H7 (cell line): ENCODE measurements around the gene MIOS. TPM values are rescaled to one million over a fixed set of nuclear protein-coding genes. Genes with fewer than 3 reads are reported as not detected.

ENCODE experiments used
- DNase-seq: peaks from one replicate; pipeline ENCODE4 v3.0.0; 2012
- H3K27me3 ChIP-seq: 2 replicates; pipeline ENCODE4 v1.6.0; 2011; ENCODE audit warnings: mild to moderate bottlenecking, low read length; ENCODE audit not compliant: control insufficient read depth, insufficient read depth
- H3K36me3 ChIP-seq: replicated peaks from 2 replicates; pipeline ENCODE4 v1.5.1; 2011; ENCODE audit warnings: low read length; ENCODE audit not compliant: control insufficient read depth, insufficient read depth
- H3K4me3 ChIP-seq: 2 replicates; pipeline ENCODE4 v1.5.1; 2011; ENCODE audit warnings: low read depth, mild to moderate bottlenecking, control low read depth, low read length, moderate library complexity; ENCODE audit not compliant: insufficient read depth
- total RNA-seq: library from RNA; depleted of rRNA; stranded (reverse); fragments of >200 nt; shearing (Covaris generic); gene quantifications from 2 replicates; pipeline ENCODE4 v1.2.3, GENCODE V29; 2014

Gene MIOS
- total RNA-seq, 1 experiment from 2014 or later, result 53.9 TPM

GRCh38 chr7:7584653-7585052, 18.0 kb downstream of the MIOS start:
- no peaks in the 10 kb centered on the region for H3K27me3 ChIP-seq
- no peaks in the 10 kb centered on the region; the same call in none of the 2 replicates for H3K36me3 ChIP-seq
- no peak for DNase-seq
- no peak overlapping the region for H3K4me3 ChIP-seq

- H3K27me3 ChIP-seq, result no peaks in the 10 kb centered on the region
- no peaks in the 10 kb centered on the region; the same call in none of the 2 replicates for H3K36me3 ChIP-seq
- no peak for DNase-seq
- H3K4me3 ChIP-seq, result no peak overlapping the region
Observed at GRCh38 chr7:7585241-7585928, 18.7 kb downstream of the MIOS start.

- no peaks in the 10 kb centered on the region for H3K27me3 ChIP-seq
- peaks cover 2% of the 10 kb centered on the region for H3K36me3 ChIP-seq
- DNase-seq, result no peak
- H3K4me3 ChIP-seq, result no peak overlapping the region
Observed at GRCh38 chr7:7595451-7595850, 28.8 kb downstream of the MIOS start.

DNA sequence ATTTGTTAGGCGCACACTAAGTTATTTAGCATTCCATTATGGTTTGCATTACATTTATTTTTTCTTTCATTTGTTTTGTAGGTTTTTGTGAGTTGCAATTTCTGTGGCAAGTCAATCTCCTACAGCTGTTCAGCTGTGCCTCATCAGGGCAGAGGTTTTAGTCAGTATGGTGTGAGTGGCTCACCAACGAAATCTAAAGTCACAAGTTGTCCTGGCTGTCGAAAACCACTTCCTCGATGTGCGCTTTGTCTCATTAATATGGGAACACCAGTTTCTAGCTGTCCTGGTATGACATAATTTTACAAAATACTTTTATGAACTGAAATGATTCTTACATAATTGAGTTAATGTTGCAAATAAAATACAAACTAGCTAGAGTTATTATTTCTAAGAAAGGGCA, 29.5 kb downstream of the MIOS start:
- Histone ChIP-seq H3K4me3 (no peak overlapping the region), H3K36me3 (peaks cover 2% of the 10 kb centered on the region), H3K27me3 (no peaks in the 10 kb centered on the region)
- DNase-seq, result no peak

GRCh38 chr7:7607010-7607409, 40.3 kb downstream of the MIOS start:
- Histone ChIP-seq H3K4me3 (no peak overlapping the region), H3K27me3 (no peaks in the 10 kb centered on the region), H3K36me3 (peaks cover 3% of the 10 kb centered on the region; the same call in 1 of the 2 replicates)
- DNase-seq, result no peak

GRCh38 chr7:7609330-7609729, 42.6 kb downstream of the MIOS start:
- no peaks in the 10 kb centered on the region for H3K27me3 ChIP-seq

DNA sequence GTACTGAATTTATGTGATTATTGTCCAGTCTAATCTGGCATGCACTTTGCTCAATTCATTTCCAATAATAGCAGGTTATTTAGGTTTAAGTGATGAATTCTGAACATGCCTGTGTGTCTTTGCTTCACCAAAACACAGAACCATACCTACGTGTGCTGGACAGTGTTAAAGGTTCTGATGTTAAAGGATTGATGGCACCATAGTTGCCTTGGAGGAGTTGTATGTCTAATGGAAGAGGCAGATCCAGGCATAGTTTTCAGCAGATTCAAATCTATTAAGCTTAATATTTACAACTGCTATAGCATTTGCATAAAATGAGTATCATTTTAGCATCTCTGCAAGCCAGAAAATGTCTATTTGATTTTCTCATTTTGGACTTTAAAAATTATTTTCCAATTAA, 45.8 kb downstream of the MIOS start:
- Histone ChIP-seq H3K27me3 (no peaks in the 10 kb centered on the region), H3K36me3 (no peaks in the 10 kb centered on the region), H3K4me3 (no peak overlapping the region)
- DNase-seq, result no peak

More at GRCh38 chr7:7609330-7609729, 42.6 kb downstream of the MIOS start:
- Histone ChIP-seq H3K4me3 (no peak overlapping the region), H3K36me3 (peaks cover 3% of the 10 kb centered on the region; the same call in 1 of the 2 replicates)
- DNase-seq, result no peak

DNA sequence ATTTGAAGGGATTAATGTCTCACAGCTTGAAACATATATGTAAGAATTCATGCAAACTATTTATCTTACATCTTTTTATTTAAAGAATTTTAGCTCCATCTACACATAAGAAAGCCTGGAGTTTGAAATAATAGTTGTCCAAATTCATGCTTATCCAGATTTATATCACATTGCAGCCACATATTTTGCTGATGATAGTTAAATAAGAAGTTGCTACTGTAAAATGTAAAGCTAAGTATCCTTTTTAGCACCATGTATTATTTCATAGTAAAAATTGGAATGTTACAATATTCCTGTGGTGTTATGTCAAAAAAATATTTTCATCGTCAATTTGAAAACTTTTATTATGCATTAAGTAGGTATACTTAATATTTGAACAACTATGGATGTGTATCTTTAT, 46.5 kb downstream of the MIOS start:
- H3K4me3 ChIP-seq, result no peak overlapping the region

DNA sequence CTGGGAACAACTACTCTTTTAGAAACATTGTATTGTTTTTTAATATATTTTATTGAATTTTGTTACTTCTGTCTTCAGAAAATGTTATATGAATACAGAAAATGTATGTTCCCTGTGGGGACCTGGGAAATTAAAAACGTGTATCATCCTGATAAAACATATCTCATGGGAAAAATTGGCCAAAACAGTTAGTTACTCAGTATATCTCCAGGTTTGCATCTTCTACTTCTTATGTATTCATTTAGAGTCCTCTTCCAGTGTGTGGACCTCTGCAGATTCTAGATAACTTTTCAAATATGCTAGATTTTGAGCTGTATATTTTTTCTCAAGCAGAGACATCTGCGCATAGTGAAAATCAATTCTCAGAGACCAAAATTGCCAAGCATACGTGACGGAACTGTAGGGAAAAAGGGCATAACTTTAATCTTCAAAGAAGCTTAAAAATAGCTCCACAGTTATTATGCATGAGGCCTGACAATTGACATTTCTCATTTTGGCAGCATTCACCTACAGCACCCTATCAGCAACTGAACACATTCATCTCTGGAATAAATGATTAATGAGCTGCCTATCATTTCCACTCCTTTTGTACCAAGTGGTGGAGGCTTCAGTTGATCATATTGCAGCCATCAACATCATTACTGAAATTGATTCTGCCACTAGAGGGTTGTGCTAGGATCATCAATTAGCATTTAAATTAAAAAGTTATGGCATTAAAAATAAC, 47.5 kb downstream of the MIOS start:
- Histone ChIP-seq H3K27me3 (no peaks in the 10 kb centered on the region), H3K4me3 (no peak overlapping the region), H3K36me3 (no peaks in the 10 kb centered on the region)
- DNase-seq, result no peak

More for the DNA sequence above, 46.5 kb downstream of the MIOS start:
- no peak for DNase-seq
- Histone ChIP-seq H3K36me3 (no peaks in the 10 kb centered on the region), H3K27me3 (no peaks in the 10 kb centered on the region)

DNA sequence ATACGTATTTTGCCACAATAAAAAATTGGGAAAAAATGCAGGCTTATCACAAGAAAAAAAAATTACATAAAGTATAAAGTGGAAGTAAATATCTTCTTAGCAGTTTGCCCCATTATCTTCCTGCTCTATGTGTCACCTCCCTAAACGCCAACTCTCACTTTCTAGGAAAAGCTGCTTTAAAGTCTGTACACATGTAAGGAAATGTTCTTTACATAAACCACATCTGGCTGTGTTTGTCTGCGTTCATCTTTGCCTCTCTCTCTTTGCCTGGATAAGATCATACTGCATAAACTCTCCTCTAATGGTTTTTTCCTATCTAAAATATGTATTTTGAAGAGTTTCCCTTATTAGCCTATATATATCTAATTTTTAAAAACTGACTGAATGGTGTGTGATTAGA, 50.9 kb downstream of the MIOS start:
- no peaks in the 10 kb centered on the region for H3K36me3 ChIP-seq
- no peak for DNase-seq
- H3K4me3 ChIP-seq, result no peak overlapping the region

GRCh38 chr7:7618410-7618809, 51.7 kb downstream of the MIOS start:
- Histone ChIP-seq H3K27me3 (no peaks in the 10 kb centered on the region), H3K4me3 (no peak overlapping the region), H3K36me3 (no peaks in the 10 kb centered on the region)
- no peak for DNase-seq

More for the DNA sequence above, 50.9 kb downstream of the MIOS start:
- no peaks in the 10 kb centered on the region for H3K27me3 ChIP-seq

GRCh38 chr7:7620236-7620635, 53.6 kb downstream of the MIOS start:
- no peaks in the 10 kb centered on the region for H3K36me3 ChIP-seq
- no peaks in the 10 kb centered on the region for H3K27me3 ChIP-seq
- no peak for DNase-seq
- no peak overlapping the region for H3K4me3 ChIP-seq

- no peak overlapping the region for H3K4me3 ChIP-seq
- no peaks in the 10 kb centered on the region for H3K36me3 ChIP-seq
- H3K27me3 ChIP-seq, result no peaks in the 10 kb centered on the region
- DNase-seq, result no peak
Observed at GRCh38 chr7:7620644-7621210, 54.0 kb downstream of the MIOS start.

GRCh38 chr7:7628476-7628875, 61.8 kb downstream of the MIOS start:
- Histone ChIP-seq H3K27me3 (no peaks in the 10 kb centered on the region), H3K4me3 (no peak overlapping the region), H3K36me3 (no peaks in the 10 kb centered on the region)
- DNase-seq, result no peak
